ENCODE results near the gene PITPNC1. TPM values are rescaled to one million over a fixed set of nuclear protein-coding genes. Genes with fewer than 3 reads are reported as not detected.

The PITPNC1 gene
- total RNA-seq, 1 donor from 2014 or later, result 5.4 TPM

DNA sequence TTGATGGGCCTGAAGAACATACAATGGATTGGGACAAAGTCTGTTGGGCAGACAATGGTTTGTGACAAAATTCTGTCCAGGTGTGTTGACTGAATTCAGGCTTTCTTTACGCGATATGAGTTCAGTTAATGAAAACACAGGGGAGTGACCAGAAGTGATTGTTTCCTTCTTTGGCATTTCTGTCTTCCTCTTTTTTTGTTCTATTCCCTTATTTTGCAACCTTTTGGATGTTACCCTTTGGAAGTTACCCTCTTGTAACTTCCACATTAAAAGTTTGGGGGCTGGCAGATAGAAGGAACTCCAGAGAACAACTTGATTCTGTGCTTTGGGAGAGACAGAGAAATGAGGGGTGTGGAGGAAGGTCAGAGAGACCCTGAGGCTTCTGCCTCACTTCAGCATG lies 126.7 kb downstream of the PITPNC1 start:
- Mint-ChIP-seq H3K4me1 (ENCODE audit: low read depth) (peaks cover 8% of the 10 kb centered on the region), H3K9me3 (ENCODE audit: low read depth) (peaks cover 13% of the 10 kb centered on the region), H3K36me3 (ENCODE audit: low read depth) (peaks cover 6% of the 10 kb centered on the region), H3K27ac (ENCODE audit: unreplicated experiment) (no peak overlapping the region), H3K4me3 (ENCODE audit: unreplicated experiment) (no peak overlapping the region), H3K27me3 (ENCODE audit: low read depth) (no peaks in the 10 kb centered on the region)
- TF ChIP-seq, protein P1, sequence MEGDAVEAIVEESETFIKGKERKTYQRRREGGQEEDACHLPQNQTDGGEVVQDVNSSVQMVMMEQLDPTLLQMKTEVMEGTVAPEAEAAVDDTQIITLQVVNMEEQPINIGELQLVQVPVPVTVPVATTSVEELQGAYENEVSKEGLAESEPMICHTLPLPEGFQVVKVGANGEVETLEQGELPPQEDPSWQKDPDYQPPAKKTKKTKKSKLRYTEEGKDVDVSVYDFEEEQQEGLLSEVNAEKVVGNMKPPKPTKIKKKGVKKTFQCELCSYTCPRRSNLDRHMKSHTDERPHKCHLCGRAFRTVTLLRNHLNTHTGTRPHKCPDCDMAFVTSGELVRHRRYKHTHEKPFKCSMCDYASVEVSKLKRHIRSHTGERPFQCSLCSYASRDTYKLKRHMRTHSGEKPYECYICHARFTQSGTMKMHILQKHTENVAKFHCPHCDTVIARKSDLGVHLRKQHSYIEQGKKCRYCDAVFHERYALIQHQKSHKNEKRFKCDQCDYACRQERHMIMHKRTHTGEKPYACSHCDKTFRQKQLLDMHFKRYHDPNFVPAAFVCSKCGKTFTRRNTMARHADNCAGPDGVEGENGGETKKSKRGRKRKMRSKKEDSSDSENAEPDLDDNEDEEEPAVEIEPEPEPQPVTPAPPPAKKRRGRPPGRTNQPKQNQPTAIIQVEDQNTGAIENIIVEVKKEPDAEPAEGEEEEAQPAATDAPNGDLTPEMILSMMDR (IDR thresholded peaks at IDR 0.05), result no peak
- DNase-seq (ENCODE audit: low spot score), result no peak

DNA sequence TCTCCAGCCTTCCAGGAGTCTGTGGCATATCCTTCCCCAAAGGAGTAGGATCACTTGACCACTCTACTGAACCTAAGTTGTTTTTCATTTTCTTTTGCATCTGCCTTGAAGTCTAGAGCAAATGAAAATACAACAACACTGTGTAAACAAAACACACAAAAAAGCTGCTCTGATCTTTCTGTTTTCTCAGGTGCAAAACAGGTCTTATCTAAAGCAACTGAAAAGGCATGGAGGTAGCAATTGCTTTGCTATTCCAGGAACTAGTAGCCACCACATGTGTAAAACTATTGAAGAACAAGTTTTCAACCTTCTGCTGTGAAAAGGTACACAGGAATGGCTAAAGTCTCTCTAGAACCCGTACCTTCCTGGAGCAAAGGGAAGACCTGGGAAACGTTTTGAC lies 127.1 kb downstream of the PITPNC1 start:
- Mint-ChIP-seq H3K9me3 (ENCODE audit: low read depth) (peaks cover 13% of the 10 kb centered on the region), H3K27ac (ENCODE audit: unreplicated experiment) (no peak overlapping the region), H3K36me3 (ENCODE audit: low read depth) (peaks cover 6% of the 10 kb centered on the region), H3K27me3 (ENCODE audit: low read depth) (no peaks in the 10 kb centered on the region), H3K4me1 (ENCODE audit: low read depth) (peaks cover 8% of the 10 kb centered on the region), H3K4me3 (ENCODE audit: unreplicated experiment) (no peak overlapping the region)
- DNase-seq (ENCODE audit: low spot score), result no peak
- TF ChIP-seq, protein P1 (IDR thresholded peaks at IDR 0.05), result no peak

DNA sequence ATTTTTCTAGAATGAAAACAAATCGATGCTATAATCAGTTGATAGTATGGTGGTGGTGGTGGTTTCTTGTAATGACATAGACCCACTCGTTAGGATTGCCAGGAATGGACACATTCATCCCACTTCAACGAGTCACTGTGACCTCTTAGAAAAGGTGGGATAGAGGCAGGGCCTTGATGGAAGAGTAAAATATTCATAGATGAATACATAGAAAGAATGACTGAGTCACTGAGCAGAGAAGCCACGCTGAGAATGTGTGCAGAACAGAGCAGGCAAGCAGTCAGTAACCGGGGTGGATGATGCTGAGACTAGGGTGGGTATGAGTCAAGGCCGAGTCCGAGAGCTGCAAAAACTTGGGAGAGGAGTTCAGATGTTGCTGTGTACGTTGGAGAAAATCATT lies 129.9 kb downstream of the PITPNC1 start:
- H3K9me3 Mint-ChIP-seq (ENCODE audit: low read depth), result peaks cover 13% of the 10 kb centered on the region
- DNase-seq (ENCODE audit: low spot score), result no peak
- H3K36me3 Mint-ChIP-seq (ENCODE audit: low read depth), result peaks cover 6% of the 10 kb centered on the region
- no peaks in the 10 kb centered on the region for H3K27me3 Mint-ChIP-seq (ENCODE audit: low read depth)
- H3K27ac Mint-ChIP-seq (ENCODE audit: unreplicated experiment), result no peak overlapping the region
- H3K4me1 Mint-ChIP-seq (ENCODE audit: low read depth), result peaks cover 12% of the 10 kb centered on the region
- TF ChIP-seq, protein P1 (IDR thresholded peaks at IDR 0.05), result no peak
- H3K4me3 Mint-ChIP-seq (ENCODE audit: unreplicated experiment), result no peak overlapping the region

DNA sequence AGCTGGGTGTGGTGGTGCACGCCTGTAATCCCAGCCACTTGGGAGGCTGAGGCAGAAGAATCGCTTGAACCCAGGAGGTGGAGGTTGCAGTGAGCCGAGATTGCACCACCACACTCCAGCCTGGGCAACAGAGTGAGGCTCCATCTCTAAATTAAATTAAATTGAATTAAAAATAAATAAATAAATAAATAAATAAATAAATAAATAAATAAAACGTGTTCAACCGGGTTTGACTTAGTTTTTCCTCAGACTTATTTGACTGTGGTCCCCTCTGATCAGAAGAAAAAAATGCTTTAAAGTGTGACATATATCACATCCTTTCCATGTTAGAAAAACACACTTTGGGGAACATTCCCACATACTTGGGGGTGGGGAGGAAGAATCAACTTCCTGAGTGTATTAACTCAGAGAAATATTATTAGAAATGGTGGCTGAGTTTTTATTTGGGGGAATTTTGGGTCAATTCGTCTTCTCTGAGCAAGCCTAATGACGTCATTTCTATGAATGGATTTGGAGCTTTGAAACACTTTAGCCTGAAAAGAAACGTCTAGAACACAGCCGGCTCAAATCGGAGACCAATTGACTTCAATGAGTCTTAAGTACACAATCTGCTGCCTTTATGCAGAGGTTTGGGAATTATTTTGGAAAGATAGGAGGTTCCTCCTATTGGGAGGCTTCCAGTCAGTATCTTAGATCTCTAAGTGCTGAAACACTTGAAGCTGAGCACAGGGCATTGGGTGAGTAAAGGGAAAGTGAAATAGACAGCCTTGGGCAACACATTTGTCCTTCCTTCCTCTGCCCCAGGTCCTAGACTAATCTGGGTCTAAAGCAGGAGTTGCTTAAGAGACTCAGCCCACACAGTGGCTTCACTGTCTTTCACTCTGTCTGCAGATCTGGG lies 132.6 kb downstream of the PITPNC1 start:
- Mint-ChIP-seq H3K36me3 (ENCODE audit: low read depth) (peaks cover 6% of the 10 kb centered on the region), H3K27ac (ENCODE audit: unreplicated experiment) (peak overlapping the region; percentile 54), H3K4me3 (ENCODE audit: unreplicated experiment) (no peak overlapping the region), H3K27me3 (ENCODE audit: low read depth) (no peaks in the 10 kb centered on the region), H3K4me1 (ENCODE audit: low read depth) (peaks cover 12% of the 10 kb centered on the region), H3K9me3 (ENCODE audit: low read depth) (peaks cover 13% of the 10 kb centered on the region)
- DNase-seq (ENCODE audit: low spot score), result no peak
- TF ChIP-seq, protein P1 (IDR thresholded peaks at IDR 0.05), result no peak

DNA sequence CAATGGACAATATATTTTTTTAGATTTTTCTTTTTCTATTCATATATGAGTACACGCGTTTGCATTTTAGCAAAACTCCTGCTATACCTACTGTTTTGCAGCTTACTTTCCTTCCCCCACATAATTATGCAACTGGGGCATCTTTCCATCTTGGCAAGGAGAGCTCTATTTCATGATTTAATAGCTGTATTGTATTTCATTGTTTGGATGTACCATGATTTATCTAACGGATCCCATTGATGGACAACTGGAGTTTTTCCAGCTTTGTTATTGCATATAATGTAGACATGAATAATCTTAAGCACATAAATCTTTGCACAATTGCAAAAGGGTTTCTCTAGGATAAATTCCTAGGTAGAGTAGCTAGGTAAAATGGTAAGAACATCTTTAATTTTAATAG lies 133.9 kb downstream of the PITPNC1 start:
- Mint-ChIP-seq H3K27ac (ENCODE audit: unreplicated experiment) (no peak overlapping the region), H3K36me3 (ENCODE audit: low read depth) (peaks cover 6% of the 10 kb centered on the region), H3K27me3 (ENCODE audit: low read depth) (no peaks in the 10 kb centered on the region), H3K4me1 (ENCODE audit: low read depth) (peaks cover 12% of the 10 kb centered on the region), H3K4me3 (ENCODE audit: unreplicated experiment) (no peak overlapping the region), H3K9me3 (ENCODE audit: low read depth) (peaks cover 13% of the 10 kb centered on the region)
- DNase-seq (ENCODE audit: low spot score), result no peak
- TF ChIP-seq, protein P1 (IDR thresholded peaks at IDR 0.05), result no peak
